Endothelial cell of umbilical vein (primary cell): Measurements from ENCODE around the gene MYL2. TPM values are rescaled to one million over a fixed set of nuclear protein-coding genes. Genes with fewer than 3 reads are reported as not detected.

ENCODE experiments used
- BruUV-seq: library from RNA; stranded (reverse); fragments of 400-500 nt; replicated peaks from 2 replicates; lab custom pipeline; 2021; lab: Mats Ljungman, UMichigan
- CTCF ChIA-PET: fragments of 300-600, 350-600 bp; sonication (Branson Sonifier 250); formaldehyde crosslinking; loops from one replicate; lab custom pipeline; 2021; ENCODE audit warnings: antibody characterized with exemption, inconsistent platforms; lab: Charles Lee
- POLR2A ChIA-PET: fragments of 300-600, 350-600 bp; sonication (Branson Sonifier 250); formaldehyde crosslinking; loops from one replicate; lab custom pipeline; 2021; ENCODE audit warnings: antibody characterized with exemption, inconsistent platforms; lab: Charles Lee
- DNase-seq: peaks from one replicate; pipeline ENCODE4 v3.0.0-alpha.2; 2011; ENCODE audit warnings: low read depth, low spot score
- FAIRE-seq: peaks from 2 replicates; lab custom pipeline; 2011; peaks lifted over from hg19 to GRCh38; lab: Jason Lieb, UNC
- H2AFZ ChIP-seq: 2 replicates; pipeline ENCODE4 v1.6.0; 2012; ENCODE audit warnings: low read depth, low read length, control low read depth, inconsistent platforms
- H3K27ac ChIP-seq: 2 replicates; pipeline ENCODE4 v1.5.1; 2011; ENCODE audit warnings: low read depth, mild to moderate bottlenecking, control low read depth, low read length, moderate library complexity; ENCODE audit not compliant: insufficient read depth
- H3K27me3 ChIP-seq, 2 experiments: 2 replicates each; pipeline versions ENCODE4 v1.6.0 to v1.6.1; 2011; ENCODE audit warnings: low read length in 2 of 2, mixed read lengths in 1 of 2; ENCODE audit not compliant: control insufficient read depth in 2 of 2, insufficient read depth in 2 of 2
- H3K36me3 ChIP-seq, 2 experiments: 2 replicates in 1 of 2; 3 replicates in 1 of 2; pipeline ENCODE4 v1.5.1; 2011; ENCODE audit warnings: low read length in 2 of 2, mild to moderate bottlenecking in 1 of 2, moderate library complexity in 1 of 2; ENCODE audit not compliant: control insufficient read depth in 2 of 2, insufficient read depth in 2 of 2; ENCODE audit errors: extremely low read depth in 1 of 2
- H3K4me1 ChIP-seq: 3 replicates; pipeline ENCODE4 v1.5.1; 2011; ENCODE audit warnings: mild to moderate bottlenecking, low read length; ENCODE audit not compliant: control insufficient read depth, insufficient read depth; ENCODE audit errors: extremely low read depth
- H3K4me2 ChIP-seq: 2 replicates; pipeline ENCODE4 v1.6.1; 2011; ENCODE audit warnings: low read length, control low read depth, mixed read lengths; ENCODE audit not compliant: insufficient read depth
- H3K4me3 ChIP-seq, 3 experiments: fragments of 200-600 bp in 1 of 3; sonication (generic), shearing (Covaris generic) in 1 of 3; replicated peaks in 1 of 3; 2 replicates each; pipeline ENCODE4 v1.5.1; 2011 to 2016; ENCODE audit warnings: control low read depth in 3 of 3, low read length in 3 of 3, mild to moderate bottlenecking in 2 of 3, inconsistent platforms in 1 of 3, low read depth in 1 of 3, moderate library complexity in 1 of 3; ENCODE audit not compliant: insufficient read depth in 1 of 3
- H3K79me2 ChIP-seq: 2 replicates; pipeline ENCODE4 v1.6.0; 2012; ENCODE audit warnings: low read length, inconsistent platforms; ENCODE audit not compliant: control insufficient read depth, insufficient read depth
- H3K9ac ChIP-seq: replicated peaks from 2 replicates; pipeline ENCODE3; 2011; ENCODE audit warnings: low read length, control low read depth; ENCODE audit not compliant: insufficient read depth; ENCODE audit errors: extremely low read depth
- H3K9me1 ChIP-seq: replicated peaks from 3 replicates; pipeline ENCODE4 v1.6.0; 2011; ENCODE audit warnings: mild to moderate bottlenecking, low read length; ENCODE audit not compliant: control insufficient read depth, insufficient read depth; ENCODE audit errors: extremely low read depth
- H3K9me3 ChIP-seq: replicated peaks from 2 replicates; pipeline ENCODE4 v1.5.1; 2012; ENCODE audit warnings: low read length, inconsistent platforms; ENCODE audit not compliant: control insufficient read depth, insufficient read depth
- H4K20me1 ChIP-seq: replicated peaks from 2 replicates; pipeline ENCODE3; 2011; ENCODE audit warnings: mild to moderate bottlenecking, low read length; ENCODE audit not compliant: control insufficient read depth, insufficient read depth; ENCODE audit errors: extremely low read depth
- CTCF ChIP-seq, 2 donors: IDR thresholded peaks; 1 replicate in 1 of 2; 2 replicates in 1 of 2; pipeline ENCODE4 v1.5.1; 2011; ENCODE audit warnings: low read length in 2 of 2, mild to moderate bottlenecking in 2 of 2, moderate library complexity in 2 of 2, control low read depth in 1 of 2, inconsistent platforms in 1 of 2, low read depth in 1 of 2; ENCODE audit not compliant: insufficient read depth in 1 of 2; ENCODE audit errors: extremely low read depth in 1 of 2
- EZH2 ChIP-seq: IDR thresholded peaks from 2 replicates; pipeline ENCODE4 v1.6.1; 2012; ENCODE audit warnings: borderline replicate concordance, low read depth, mild to moderate bottlenecking, moderate library complexity, low read length, inconsistent platforms; ENCODE audit not compliant: severe bottlenecking
- FOS ChIP-seq: IDR thresholded peaks from 2 replicates; pipeline ENCODE4 v1.6.1; 2011; ENCODE audit warnings: mild to moderate bottlenecking, low read length, moderate library complexity, borderline replicate concordance; ENCODE audit not compliant: insufficient read depth
- GATA2 ChIP-seq: IDR thresholded peaks from 2 replicates; pipeline ENCODE4 v1.7.0; 2011; ENCODE audit warnings: low read depth, mild to moderate bottlenecking, moderate library complexity, mixed read lengths, low read length; ENCODE audit not compliant: insufficient read length, insufficient read depth
- JUN ChIP-seq: IDR thresholded peaks from 2 replicates; pipeline ENCODE4 v1.6.1; 2011; ENCODE audit warnings: borderline replicate concordance, low read depth; ENCODE audit not compliant: insufficient read length, insufficient read depth
- MAX ChIP-seq: IDR thresholded peaks from 2 replicates; pipeline ENCODE4 v1.6.1; 2011; ENCODE audit not compliant: insufficient read depth, insufficient read length
- MYC ChIP-seq: IDR thresholded peaks from one replicate; pipeline ENCODE4 v1.6.1; 2011; ENCODE audit warnings: mild to moderate bottlenecking, low read depth, low read length
- POLR2A ChIP-seq: IDR thresholded peaks from 2 replicates; pipeline ENCODE4 v1.6.1; 2012; ENCODE audit warnings: low read depth, mild to moderate bottlenecking, control low read depth, low read length
- POLR2AphosphoS5 ChIP-seq: IDR thresholded peaks from 2 replicates; pipeline ENCODE4 v1.6.1; 2012; ENCODE audit warnings: low read depth, mild to moderate bottlenecking, control low read depth, low read length, moderate library complexity; ENCODE audit not compliant: insufficient read depth
- dilution Hi-C: fragments of 300-500 bp; cut with MboI; formaldehyde crosslinking; loops from one replicate; pipeline ENCODE4 v1.15.0; 2019; ENCODE audit warnings: low sequenced_read_pairs; ENCODE audit not compliant: extremely low pct_ligation_motif_present
- intact Hi-C: fragments of 100-400 bp; cut with micrococcal nuclease; formaldehyde crosslinking; loops from one replicate; pipeline ENCODE4 v1.10.0; 2022
- polyA plus RNA-seq, 4 experiments: library from polyadenylated mRNA; depleted of rRNA in 3 of 4; stranded (reverse) in 3 of 4; unstranded in 1 of 4; fragments of >200 nt; gene quantifications; 2 replicates each; pipeline versions ENCODE4 v1.2.1 to v1.2.3, GENCODE V29; 2011 to 2012; ENCODE audit warnings: missing spikeins in 1 of 4
- total RNA-seq: library from RNA; stranded (reverse); gene quantifications from 2 replicates; pipeline ENCODE4 v1.2.3, GENCODE V29; 2021

Gene MYL2
- total and polyA plus RNA-seq, 2 donors (not counting 3 experiments of a cell fraction or from before 2014, with no cell fraction given): 0.93 TPM; not detected in 1

GRCh38 chr12:110957652-110958051 lies 37.3 kb upstream of the MYL2 start:
- no peaks in the 10 kb centered on the region for H3K36me3 ChIP-seq
- H3K4me2 ChIP-seq: no peak overlapping the region
- H3K4me1 ChIP-seq: no peaks in the 10 kb centered on the region
- CTCF ChIA-PET: no interaction called here
- H3K9me1 ChIP-seq: no peaks in the 10 kb centered on the region
- no peak overlapping the region for H3K9ac ChIP-seq
- H3K4me3 ChIP-seq: no peak overlapping the region
- H3K79me2 ChIP-seq: no peaks in the 10 kb centered on the region
- intact Hi-C loops (no loop called here), dilution Hi-C loops (no loop called here)
- FAIRE-seq (no peak), DNase-seq (no peak)
- H3K27me3 ChIP-seq: peaks cover 2 to 12% of the 10 kb centered on the region in 2 experiments
- no peaks in the 10 kb centered on the region for H3K9me3 ChIP-seq
- H4K20me1 ChIP-seq: no peaks in the 10 kb centered on the region
- no TSS peak for BruUV-seq
- no peak overlapping the region for H3K27ac ChIP-seq
- no peak for TF ChIP-seq MYC
- TF ChIP-seq POLR2AphosphoS5: no peak
- no peak for TF ChIP-seq EZH2
- TF ChIP-seq JUN: no peak
- TF ChIP-seq MAX: no peak
- TF ChIP-seq FOS: no peak
- no peak for TF ChIP-seq GATA2
- TF ChIP-seq CTCF (IDR thresholded peaks at IDR 0.05; ENCODE audit: extremely low read depth in 1 of 2, insufficient read depth in 1 of 2, low read depth in 1 of 2, low read length in 2 of 2): no peak
- no peak for TF ChIP-seq POLR2A
- no peak overlapping the region for H2AFZ ChIP-seq
- POLR2A ChIA-PET: no interaction called here
